Smooth muscle cell (in vitro differentiated cells): ENCODE measurements around the gene KRT81. TPM values are rescaled to one million over a fixed set of nuclear protein-coding genes. Genes with fewer than 3 reads are reported as not detected.

Experiments
- DNase-seq: peaks from one replicate; lab custom pipeline; 2025; ENCODE audit not compliant: unreplicated experiment; lab: John Stamatoyannopoulos, UW
- H2AFZ ChIP-seq: fragments of 200-600 bp; sonication (generic); 2 replicates; pipeline ENCODE4 v1.6.0; 2016; ENCODE audit warnings: antibody characterized with exemption, low read depth, mild to moderate bottlenecking
- H3F3A ChIP-seq: fragments of 200-600 bp; sonication (generic); 2 replicates; pipeline ENCODE4 v1.6.0; 2017; ENCODE audit warnings: antibody characterized with exemption, low read depth
- H3K27ac ChIP-seq: fragments of 200-600 bp; sonication (generic); 2 replicates; pipeline ENCODE4 v1.5.1; 2016; ENCODE audit warnings: low read depth, mild to moderate bottlenecking
- H3K27me3 ChIP-seq: fragments of 200-600 bp; sonication (generic); 2 replicates; pipeline ENCODE4 v1.6.1; 2016; ENCODE audit warnings: low read depth, mild to moderate bottlenecking
- H3K36me3 ChIP-seq: fragments of 200-600 bp; sonication (generic); 2 replicates; pipeline ENCODE4 v1.5.1; 2016; ENCODE audit warnings: low read depth
- H3K4me1 ChIP-seq: fragments of 200-600 bp; sonication (generic); 2 replicates; pipeline ENCODE4 v1.5.1; 2016; ENCODE audit warnings: low read depth
- H3K4me2 ChIP-seq: fragments of 200-600 bp; sonication (generic); 2 replicates; pipeline ENCODE4 v1.6.0; 2016; ENCODE audit warnings: mild to moderate bottlenecking
- H3K4me3 ChIP-seq: fragments of 200-600 bp; sonication (generic); 2 replicates; pipeline ENCODE4 v1.5.1; 2016; ENCODE audit warnings: mild to moderate bottlenecking
- H3K79me2 ChIP-seq: fragments of 200-600 bp; sonication (generic); 2 replicates; pipeline ENCODE4 v1.6.0; 2016; ENCODE audit warnings: low read depth, mild to moderate bottlenecking
- H3K9ac ChIP-seq: fragments of 200-600 bp; sonication (generic); 2 replicates; pipeline ENCODE4 v1.6.0; 2016; ENCODE audit warnings: low read depth
- H3K9me3 ChIP-seq: fragments of 200-600 bp; sonication (generic); replicated peaks from 2 replicates; pipeline ENCODE4 v1.5.1; 2016; ENCODE audit warnings: low read depth
- H4K20me1 ChIP-seq: fragments of 200-600 bp; sonication (generic); 2 replicates; pipeline ENCODE4 v1.6.0; 2016; ENCODE audit warnings: low read depth
- WGBS: methylation state at CpG from one replicate; pipeline ENCODE4 v1.1.7; 2016; ENCODE audit warnings: low lambda C conversion rate; 5-methylcytosine and 5-hydroxymethylcytosine counted together
- polyA plus RNA-seq: library from polyadenylated mRNA; unstranded; fragments of >200 nt; fragmentation: Nextera tagmentation; extraction: Ambion mirVana; gene quantifications from 2 replicates; pipeline ENCODE4 v1.2.1, GENCODE V29; 2016
- total RNA-seq: library from RNA; depleted of rRNA; stranded (reverse); fragments of >200 nt; gene quantifications from 2 replicates; pipeline ENCODE4 v1.2.3, GENCODE V29; 2014
- TF ChIP-seq, protein P1 (sequence below): fragments of 200-600 bp; sonication (generic); IDR thresholded peaks from 2 replicates; pipeline ENCODE4 v1.5.1; 2017; ENCODE audit warnings: borderline replicate concordance, mild to moderate bottlenecking, antibody characterized with exemption; ENCODE audit not compliant: insufficient read depth, poor library complexity, severe bottlenecking

Gene KRT81
- total and polyA plus RNA-seq, 2 experiments from 2014 or later: 0.49 to 1.4 TPM

DNA sequence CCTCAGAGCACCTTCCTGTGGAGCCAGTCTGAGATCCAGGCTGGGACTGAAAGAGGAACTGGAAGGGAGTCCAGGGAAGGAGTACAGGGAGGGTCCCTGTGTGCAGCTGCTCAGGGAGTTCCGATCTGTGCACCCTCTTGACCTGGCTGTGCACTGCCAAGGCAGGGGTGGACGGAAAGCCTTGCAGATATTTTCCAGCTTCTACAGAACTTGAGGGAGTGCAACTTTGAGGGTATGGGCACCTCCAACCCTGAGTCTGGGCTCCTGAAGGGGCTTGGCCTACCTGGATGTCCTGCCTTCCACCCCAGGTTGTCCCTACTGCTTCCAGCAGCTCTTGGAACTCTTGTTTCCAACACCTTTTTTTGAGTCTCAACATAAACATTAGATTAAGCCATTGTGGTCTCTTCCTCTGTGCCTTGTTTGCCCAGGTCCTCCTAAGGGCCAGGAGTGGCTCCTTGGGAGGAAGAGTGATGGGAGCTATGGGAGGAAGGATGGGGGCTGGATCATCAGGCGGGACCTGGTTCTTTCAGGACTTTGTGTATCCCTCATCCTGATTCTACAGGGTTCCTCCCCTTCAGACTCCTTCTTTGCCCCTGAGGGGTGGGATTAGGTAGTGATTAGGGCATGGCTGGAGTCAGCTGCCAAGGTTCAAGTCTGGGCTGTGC, 54.8 kb downstream of the KRT81 start:
- Histone ChIP-seq H3K4me1 (peaks cover 4% of the 10 kb centered on the region), H3K4me2 (no peak overlapping the region), H4K20me1 (peaks cover 24% of the 10 kb centered on the region), H3K9me3 (no peaks in the 10 kb centered on the region), H3K9ac (no peak overlapping the region), H2AFZ (no peak overlapping the region), H3K36me3 (no peaks in the 10 kb centered on the region), H3K4me3 (no peak overlapping the region), H3K79me2 (no peaks in the 10 kb centered on the region), H3F3A (no peaks in the 10 kb centered on the region), H3K27ac (no peak overlapping the region), H3K27me3 (peaks cover 45% of the 10 kb centered on the region)
- TF ChIP-seq, protein P1, sequence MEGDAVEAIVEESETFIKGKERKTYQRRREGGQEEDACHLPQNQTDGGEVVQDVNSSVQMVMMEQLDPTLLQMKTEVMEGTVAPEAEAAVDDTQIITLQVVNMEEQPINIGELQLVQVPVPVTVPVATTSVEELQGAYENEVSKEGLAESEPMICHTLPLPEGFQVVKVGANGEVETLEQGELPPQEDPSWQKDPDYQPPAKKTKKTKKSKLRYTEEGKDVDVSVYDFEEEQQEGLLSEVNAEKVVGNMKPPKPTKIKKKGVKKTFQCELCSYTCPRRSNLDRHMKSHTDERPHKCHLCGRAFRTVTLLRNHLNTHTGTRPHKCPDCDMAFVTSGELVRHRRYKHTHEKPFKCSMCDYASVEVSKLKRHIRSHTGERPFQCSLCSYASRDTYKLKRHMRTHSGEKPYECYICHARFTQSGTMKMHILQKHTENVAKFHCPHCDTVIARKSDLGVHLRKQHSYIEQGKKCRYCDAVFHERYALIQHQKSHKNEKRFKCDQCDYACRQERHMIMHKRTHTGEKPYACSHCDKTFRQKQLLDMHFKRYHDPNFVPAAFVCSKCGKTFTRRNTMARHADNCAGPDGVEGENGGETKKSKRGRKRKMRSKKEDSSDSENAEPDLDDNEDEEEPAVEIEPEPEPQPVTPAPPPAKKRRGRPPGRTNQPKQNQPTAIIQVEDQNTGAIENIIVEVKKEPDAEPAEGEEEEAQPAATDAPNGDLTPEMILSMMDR: no peak
- no peak for DNase-seq
- WGBS: 97% methylated on average over 3 of the region's 3 CpGs

Other genes with a start within 250 kb of the KRT81 start
- gene NR4A1, start 240.1 kb downstream of the KRT81 start, total RNA-seq: 178 and 182 TPM in 2 replicates
- 510 and 634 TPM in 2 replicates for gene NR4A1, start 240.1 kb downstream of the KRT81 start, polyA plus RNA-seq
- 62.6 and 73.4 TPM in 2 replicates for gene ATG101, start 221.6 kb downstream of the KRT81 start, total RNA-seq
- 114 and 120 TPM in 2 replicates for gene ATG101, start 221.6 kb downstream of the KRT81 start, polyA plus RNA-seq
- not detected in 2 replicates for gene SMIM41, start 211.8 kb downstream of the KRT81 start, total RNA-seq
- gene SMIM41, start 211.8 kb downstream of the KRT81 start, polyA plus RNA-seq: not detected in 2 replicates
- 6.7 and 11.7 TPM in 2 replicates for gene KRT80, start 99.5 kb downstream of the KRT81 start, total RNA-seq
- gene KRT80, start 99.5 kb downstream of the KRT81 start, polyA plus RNA-seq: 5.1 and 6.6 TPM in 2 replicates
- gene KRT7, start 58.3 kb downstream of the KRT81 start, total RNA-seq: 168 and 214 TPM in 2 replicates
- gene KRT7, start 58.3 kb downstream of the KRT81 start, polyA plus RNA-seq: 190 and 744 TPM in 2 replicates
- gene KRT86, start 16.9 kb downstream of the KRT81 start, total RNA-seq: not detected in 2 replicates
- gene KRT86, start 16.9 kb downstream of the KRT81 start, polyA plus RNA-seq: not detected in 2 replicates
- not detected in 2 replicates for gene KRT83, start 29.9 kb upstream of the KRT81 start, total RNA-seq
- gene KRT83, start 29.9 kb upstream of the KRT81 start, polyA plus RNA-seq: not detected in 2 replicates
- not detected in 2 replicates for gene KRT85, start 75.9 kb upstream of the KRT81 start, total RNA-seq
- not detected in 2 replicates for gene KRT85, start 75.9 kb upstream of the KRT81 start, polyA plus RNA-seq
- gene KRT84, start 94.1 kb upstream of the KRT81 start, total RNA-seq: 5.6 and 8.0 TPM in 2 replicates
- 0.09 and 2.1 TPM in 2 replicates for gene KRT84, start 94.1 kb upstream of the KRT81 start, polyA plus RNA-seq
- not detected in 2 replicates for gene KRT82, start 114.8 kb upstream of the KRT81 start, total RNA-seq
- 0.23 TPM in 1 of 2 replicates, not detected in the other for gene KRT82, start 114.8 kb upstream of the KRT81 start, polyA plus RNA-seq
- gene KRT75, start 142.8 kb upstream of the KRT81 start, total RNA-seq: 0.94 and 1.9 TPM in 2 replicates
- 0.37 TPM in 1 of 2 replicates, not detected in the other for gene KRT75, start 142.8 kb upstream of the KRT81 start, polyA plus RNA-seq
- 279 and 336 TPM in 2 replicates for gene KRT6B, start 160.6 kb upstream of the KRT81 start, total RNA-seq
- gene KRT6B, start 160.6 kb upstream of the KRT81 start, polyA plus RNA-seq: 248 and 250 TPM in 2 replicates
- gene KRT6C, start 182.3 kb upstream of the KRT81 start, total RNA-seq: 30.2 and 32.6 TPM in 2 replicates
- 22.0 and 26.5 TPM in 2 replicates for gene KRT6C, start 182.3 kb upstream of the KRT81 start, polyA plus RNA-seq
- gene KRT6A, start 201.7 kb upstream of the KRT81 start, total RNA-seq: 985 and 1,128 TPM in 2 replicates
- 460 and 992 TPM in 2 replicates for gene KRT6A, start 201.7 kb upstream of the KRT81 start, polyA plus RNA-seq
- 152 and 209 TPM in 2 replicates for gene KRT5, start 228.9 kb upstream of the KRT81 start, total RNA-seq
- 67.2 and 198 TPM in 2 replicates for gene KRT5, start 228.9 kb upstream of the KRT81 start, polyA plus RNA-seq